Endothelial cell of umbilical vein (primary cell): ENCODE measurements around the gene FOCAD. TPM values are rescaled to one million over a fixed set of nuclear protein-coding genes. Genes with fewer than 3 reads are reported as not detected.

Experiments used
- BruUV-seq: library from RNA; stranded (reverse); fragments of 400-500 nt; replicated peaks from 2 replicates; lab custom pipeline; 2021; lab: Mats Ljungman, UMichigan
- CTCF ChIA-PET: fragments of 300-600, 350-600 bp; sonication (Branson Sonifier 250); formaldehyde crosslinking; loops from one replicate; lab custom pipeline; 2021; ENCODE audit warnings: antibody characterized with exemption, inconsistent platforms; lab: Charles Lee
- POLR2A ChIA-PET: fragments of 300-600, 350-600 bp; sonication (Branson Sonifier 250); formaldehyde crosslinking; loops from one replicate; lab custom pipeline; 2021; ENCODE audit warnings: antibody characterized with exemption, inconsistent platforms; lab: Charles Lee
- DNase-seq: peaks from one replicate; pipeline ENCODE4 v3.0.0-alpha.2; 2011; ENCODE audit warnings: low read depth, low spot score
- FAIRE-seq: peaks from 2 replicates; lab custom pipeline; 2011; peaks lifted over from hg19 to GRCh38; lab: Jason Lieb, UNC
- H2AFZ ChIP-seq: 2 replicates; pipeline ENCODE4 v1.6.0; 2012; ENCODE audit warnings: low read depth, low read length, control low read depth, inconsistent platforms
- H3K27ac ChIP-seq: 2 replicates; pipeline ENCODE4 v1.5.1; 2011; ENCODE audit warnings: low read depth, mild to moderate bottlenecking, control low read depth, low read length, moderate library complexity; ENCODE audit not compliant: insufficient read depth
- H3K27me3 ChIP-seq, 2 experiments: 2 replicates each; pipeline versions ENCODE4 v1.6.0 to v1.6.1; 2011; ENCODE audit warnings: low read length in 2 of 2, mixed read lengths in 1 of 2; ENCODE audit not compliant: control insufficient read depth in 2 of 2, insufficient read depth in 2 of 2
- H3K36me3 ChIP-seq, 2 experiments: 2 replicates in 1 of 2; 3 replicates in 1 of 2; pipeline ENCODE4 v1.5.1; 2011; ENCODE audit warnings: low read length in 2 of 2, mild to moderate bottlenecking in 1 of 2, moderate library complexity in 1 of 2; ENCODE audit not compliant: control insufficient read depth in 2 of 2, insufficient read depth in 2 of 2; ENCODE audit errors: extremely low read depth in 1 of 2
- H3K4me1 ChIP-seq: 3 replicates; pipeline ENCODE4 v1.5.1; 2011; ENCODE audit warnings: mild to moderate bottlenecking, low read length; ENCODE audit not compliant: control insufficient read depth, insufficient read depth; ENCODE audit errors: extremely low read depth
- H3K4me2 ChIP-seq: 2 replicates; pipeline ENCODE4 v1.6.1; 2011; ENCODE audit warnings: low read length, control low read depth, mixed read lengths; ENCODE audit not compliant: insufficient read depth
- H3K4me3 ChIP-seq, 3 experiments: fragments of 200-600 bp in 1 of 3; sonication (generic), shearing (Covaris generic) in 1 of 3; replicated peaks in 1 of 3; 2 replicates each; pipeline ENCODE4 v1.5.1; 2011 to 2016; ENCODE audit warnings: control low read depth in 3 of 3, low read length in 3 of 3, mild to moderate bottlenecking in 2 of 3, inconsistent platforms in 1 of 3, low read depth in 1 of 3, moderate library complexity in 1 of 3; ENCODE audit not compliant: insufficient read depth in 1 of 3
- H3K79me2 ChIP-seq: 2 replicates; pipeline ENCODE4 v1.6.0; 2012; ENCODE audit warnings: low read length, inconsistent platforms; ENCODE audit not compliant: control insufficient read depth, insufficient read depth
- H3K9ac ChIP-seq: replicated peaks from 2 replicates; pipeline ENCODE3; 2011; ENCODE audit warnings: low read length, control low read depth; ENCODE audit not compliant: insufficient read depth; ENCODE audit errors: extremely low read depth
- H3K9me1 ChIP-seq: replicated peaks from 3 replicates; pipeline ENCODE4 v1.6.0; 2011; ENCODE audit warnings: mild to moderate bottlenecking, low read length; ENCODE audit not compliant: control insufficient read depth, insufficient read depth; ENCODE audit errors: extremely low read depth
- H3K9me3 ChIP-seq: replicated peaks from 2 replicates; pipeline ENCODE4 v1.5.1; 2012; ENCODE audit warnings: low read length, inconsistent platforms; ENCODE audit not compliant: control insufficient read depth, insufficient read depth
- H4K20me1 ChIP-seq: replicated peaks from 2 replicates; pipeline ENCODE3; 2011; ENCODE audit warnings: mild to moderate bottlenecking, low read length; ENCODE audit not compliant: control insufficient read depth, insufficient read depth; ENCODE audit errors: extremely low read depth
- CTCF ChIP-seq, 2 donors: IDR thresholded peaks; 1 replicate in 1 of 2; 2 replicates in 1 of 2; pipeline ENCODE4 v1.5.1; 2011; ENCODE audit warnings: low read length in 2 of 2, mild to moderate bottlenecking in 2 of 2, moderate library complexity in 2 of 2, control low read depth in 1 of 2, inconsistent platforms in 1 of 2, low read depth in 1 of 2; ENCODE audit not compliant: insufficient read depth in 1 of 2; ENCODE audit errors: extremely low read depth in 1 of 2
- EZH2 ChIP-seq: IDR thresholded peaks from 2 replicates; pipeline ENCODE4 v1.6.1; 2012; ENCODE audit warnings: borderline replicate concordance, low read depth, mild to moderate bottlenecking, moderate library complexity, low read length, inconsistent platforms; ENCODE audit not compliant: severe bottlenecking
- FOS ChIP-seq: IDR thresholded peaks from 2 replicates; pipeline ENCODE4 v1.6.1; 2011; ENCODE audit warnings: mild to moderate bottlenecking, low read length, moderate library complexity, borderline replicate concordance; ENCODE audit not compliant: insufficient read depth
- GATA2 ChIP-seq: IDR thresholded peaks from 2 replicates; pipeline ENCODE4 v1.7.0; 2011; ENCODE audit warnings: low read depth, mild to moderate bottlenecking, moderate library complexity, mixed read lengths, low read length; ENCODE audit not compliant: insufficient read length, insufficient read depth
- JUN ChIP-seq: IDR thresholded peaks from 2 replicates; pipeline ENCODE4 v1.6.1; 2011; ENCODE audit warnings: borderline replicate concordance, low read depth; ENCODE audit not compliant: insufficient read length, insufficient read depth
- MAX ChIP-seq: IDR thresholded peaks from 2 replicates; pipeline ENCODE4 v1.6.1; 2011; ENCODE audit not compliant: insufficient read depth, insufficient read length
- MYC ChIP-seq: IDR thresholded peaks from one replicate; pipeline ENCODE4 v1.6.1; 2011; ENCODE audit warnings: mild to moderate bottlenecking, low read depth, low read length
- POLR2A ChIP-seq: IDR thresholded peaks from 2 replicates; pipeline ENCODE4 v1.6.1; 2012; ENCODE audit warnings: low read depth, mild to moderate bottlenecking, control low read depth, low read length
- POLR2AphosphoS5 ChIP-seq: IDR thresholded peaks from 2 replicates; pipeline ENCODE4 v1.6.1; 2012; ENCODE audit warnings: low read depth, mild to moderate bottlenecking, control low read depth, low read length, moderate library complexity; ENCODE audit not compliant: insufficient read depth
- dilution Hi-C: fragments of 300-500 bp; cut with MboI; formaldehyde crosslinking; loops from one replicate; pipeline ENCODE4 v1.15.0; 2019; ENCODE audit warnings: low sequenced_read_pairs; ENCODE audit not compliant: extremely low pct_ligation_motif_present
- intact Hi-C: fragments of 100-400 bp; cut with micrococcal nuclease; formaldehyde crosslinking; loops from one replicate; pipeline ENCODE4 v1.10.0; 2022
- polyA plus RNA-seq, 4 experiments: library from polyadenylated mRNA; depleted of rRNA in 3 of 4; stranded (reverse) in 3 of 4; unstranded in 1 of 4; fragments of >200 nt; gene quantifications; 2 replicates each; pipeline versions ENCODE4 v1.2.1 to v1.2.3, GENCODE V29; 2011 to 2012; ENCODE audit warnings: missing spikeins in 1 of 4
- total RNA-seq: library from RNA; stranded (reverse); gene quantifications from 2 replicates; pipeline ENCODE4 v1.2.3, GENCODE V29; 2021

Gene FOCAD
- total and polyA plus RNA-seq, 2 donors (not counting 3 experiments of a cell fraction or from before 2014, with no cell fraction given), result 26.7 to 66.9 TPM

- ChIA-PET CTCF (interaction anchor here (1.2 to 4.1 kb wide), 5 partner anchors 10 to 245 kb away, joined by 3 to 21 read pairs (median 5); no protein-coding TSS in a partner anchor), POLR2A (no interaction called here)
- BruUV-seq, result no TSS peak
- dilution Hi-C loops (no loop called here), intact Hi-C loops (no loop called here)
- Histone ChIP-seq H3K36me3 (no peaks in the 10 kb centered on the region), H3K9ac (no peak overlapping the region), H4K20me1 (no peaks in the 10 kb centered on the region), H3K27ac (no peak overlapping the region), H3K27me3 (no peaks in the 10 kb centered on the region), H3K4me1 (no peaks in the 10 kb centered on the region), H3K4me2 (no peak overlapping the region), H3K9me1 (no peaks in the 10 kb centered on the region), H3K79me2 (no peaks in the 10 kb centered on the region), H2AFZ (no peak overlapping the region), H3K4me3 (no peak overlapping the region), H3K9me3 (no peaks in the 10 kb centered on the region)
- DNase-seq (no peak), FAIRE-seq (no peak)
- no peak for TF ChIP-seq CTCF (IDR thresholded peaks at IDR 0.05; ENCODE audit: extremely low read depth in 1 of 2, insufficient read depth in 1 of 2, low read depth in 1 of 2, low read length in 2 of 2)
- no peak for TF ChIP-seq EZH2
- no peak for TF ChIP-seq MYC
These were observed 186.1 kb downstream of the FOCAD start for GRCh38 chr9:20870115-20870514.

DNA sequence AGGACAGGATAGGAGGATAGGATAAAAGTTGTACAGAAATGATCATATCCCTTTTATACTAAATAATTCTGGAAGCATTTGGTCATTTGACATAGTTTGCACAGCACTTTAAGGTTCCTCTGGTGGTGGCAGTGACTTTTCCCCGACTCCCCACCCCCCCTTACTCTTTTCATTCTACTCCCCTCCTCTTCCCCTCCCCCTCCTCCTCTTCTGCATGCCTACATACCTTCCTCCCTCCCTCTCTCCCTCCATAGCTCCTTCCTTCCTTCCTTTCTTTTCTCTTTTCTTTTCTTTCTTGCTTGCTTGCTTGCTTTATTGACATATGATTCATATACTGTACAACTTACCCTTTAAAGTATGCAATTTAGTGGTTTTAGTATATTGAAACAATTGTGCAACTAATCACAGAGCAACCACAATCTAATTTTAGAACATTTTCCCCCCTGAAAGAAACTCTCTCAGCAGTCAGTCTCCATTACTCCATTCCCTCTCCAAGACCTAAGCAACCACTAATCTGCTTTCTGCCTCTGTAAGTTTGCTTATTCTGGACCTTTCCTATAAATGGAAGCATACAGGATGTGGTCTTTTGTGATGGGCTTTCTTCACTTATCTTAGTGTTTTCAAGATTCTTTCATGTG lies 188.4 kb downstream of the FOCAD start:
- no peaks in the 10 kb centered on the region for H3K9me3 ChIP-seq
- ChIA-PET POLR2A (no interaction called here), CTCF (interaction anchor here (1.5 kb wide), 1 partner anchor 12 kb away, joined by 4 read pairs; no protein-coding TSS in a partner anchor)
- H3K27ac ChIP-seq, result no peak overlapping the region
- no peaks in the 10 kb centered on the region for H3K36me3 ChIP-seq
- H3K4me1 ChIP-seq, result no peaks in the 10 kb centered on the region
- no peak overlapping the region for H2AFZ ChIP-seq
- no peak overlapping the region for H3K9ac ChIP-seq
- no peak overlapping the region for H3K4me2 ChIP-seq
- no peaks in the 10 kb centered on the region for H4K20me1 ChIP-seq
- FAIRE-seq (peak; percentile 59), DNase-seq (peak; percentile 16)
- no peaks in the 10 kb centered on the region for H3K79me2 ChIP-seq
- H3K9me1 ChIP-seq, result no peaks in the 10 kb centered on the region
- TF ChIP-seq MAX, result no peak
- TF ChIP-seq CTCF (IDR thresholded peaks at IDR 0.05; ENCODE audit: extremely low read depth in 1 of 2, insufficient read depth in 1 of 2, low read depth in 1 of 2, low read length in 2 of 2), result no peak
- TF ChIP-seq EZH2, result no peak
- no peak for TF ChIP-seq POLR2AphosphoS5
- no peak for TF ChIP-seq FOS
- no peak for TF ChIP-seq GATA2
- no peak for TF ChIP-seq MYC
- TF ChIP-seq POLR2A, result no peak
- no peak for TF ChIP-seq JUN
- dilution Hi-C loops, result no loop called here
- H3K4me3 ChIP-seq, result no peak overlapping the region
- intact Hi-C loops, result no loop called here
- no peaks in the 10 kb centered on the region for H3K27me3 ChIP-seq
- no TSS peak for BruUV-seq
